Lung (tissue), 12 donors: Measurements from ENCODE around the gene TCHP. TPM values are rescaled to one million over a fixed set of nuclear protein-coding genes. Genes with fewer than 3 reads are reported as not detected.

Experiments used
- ATAC-seq: fragments of 200-7000 bp; cut with Tn5 transposase; one replicate; pipeline ENCODE4 v1.9.1; 2020; ENCODE audit warnings: moderate number of reproducible peaks; ENCODE audit not compliant: insufficient read depth, low FRiP score
- DNase-seq, 3 donors: peaks; one replicate each; pipeline ENCODE4 v3.0.0-alpha.2; 2013 to 2017
- H3K27ac ChIP-seq, 2 donors: one replicate each; pipeline ENCODE4 v1.5.1; 2013; ENCODE audit warnings: mild to moderate bottlenecking in 2 of 2, moderate library complexity in 2 of 2, control low read depth in 1 of 2, inconsistent platforms in 1 of 2, low read depth in 1 of 2, low read length in 1 of 2
- H3K27me3 ChIP-seq, 3 donors: one replicate each; pipeline ENCODE4 v1.5.1; 2013; ENCODE audit warnings: low read length in 2 of 3; ENCODE audit not compliant: control insufficient read depth in 3 of 3, insufficient read depth in 3 of 3
- H3K36me3 ChIP-seq, 4 donors: one replicate each; pipeline ENCODE4 v1.5.1; 2013; ENCODE audit warnings: low read length in 4 of 4, mild to moderate bottlenecking in 1 of 4, moderate library complexity in 1 of 4; ENCODE audit not compliant: control insufficient read depth in 4 of 4, insufficient read depth in 4 of 4
- H3K4me1 ChIP-seq, 5 donors: one replicate each; pipeline ENCODE4 v1.5.1; 2013; ENCODE audit warnings: low read length in 5 of 5, mild to moderate bottlenecking in 2 of 5, moderate library complexity in 1 of 5; ENCODE audit not compliant: control insufficient read depth in 5 of 5, insufficient read depth in 5 of 5
- H3K4me3 ChIP-seq: one replicate; pipeline ENCODE4 v1.5.1; 2013; ENCODE audit warnings: mild to moderate bottlenecking, control low read depth, moderate library complexity
- H3K9ac ChIP-seq, 2 donors: one replicate each; pipeline ENCODE4 v1.5.1; 2013; ENCODE audit warnings: low read length in 2 of 2, control low read depth in 1 of 2; ENCODE audit not compliant: insufficient read depth in 1 of 2
- H3K9me3 ChIP-seq, 4 donors: one replicate each; pipeline ENCODE4 v1.5.1; 2013; ENCODE audit warnings: low read length in 3 of 4, mild to moderate bottlenecking in 1 of 4, moderate library complexity in 1 of 4; ENCODE audit not compliant: control insufficient read depth in 4 of 4, insufficient read depth in 3 of 4
- CTCF ChIP-seq: IDR thresholded peaks from 2 replicates; pipeline ENCODE4 v1.5.1; 2012; ENCODE audit warnings: mild to moderate bottlenecking; ENCODE audit errors: control extremely low read depth, extremely low read depth
- WGBS, 2 donors: extraction: QIAGEN DNeasy Blood & Tissue Kit; methylation state at CpG; one replicate each; pipeline ENCODE4 v1.1.7; 2013; 5-methylcytosine and 5-hydroxymethylcytosine counted together
- polyA plus RNA-seq, 2 donors: library from polyadenylated mRNA; stranded (reverse); fragments of 200-250 nt; gene quantifications; one replicate each; pipeline ENCODE4 v1.2.1, GENCODE V29; 2013
- total RNA-seq, 2 donors: library from RNA; depleted of rRNA in 1 of 2; stranded (reverse); fragments of >200 nt in 1 of 2; gene quantifications; one replicate each; pipeline ENCODE4 v1.2.1, GENCODE V29; 2014 to 2021
- donor health status: control.
- donor health status: control.
- donor health status: Bipolar disorder and iron deficiency.
- donor health status: healthy.
- donor health status: DM: yes; HTN: yes; CAD: no.

TCHP gene
- total and polyA plus RNA-seq, 4 donors = 10.4 to 17.5 (median 12.0) TPM

- H3K9ac ChIP-seq = no peak overlapping the region
- H3K9me3 ChIP-seq = no peaks in the 10 kb centered on the region
- TF ChIP-seq CTCF = no peak
- no peaks in the 10 kb centered on the region for H3K36me3 ChIP-seq
- DNase-seq (no peak), ATAC-seq (no peak)
- peaks cover 0 to 24% (median 9%) of the 10 kb centered on the region in 5 donors for H3K4me1 ChIP-seq
- H3K27ac ChIP-seq = no peak overlapping the region
- 64 to 86% methylated on average over 3 of the region's 3 CpGs for WGBS, 2 donors
- H3K27me3 ChIP-seq = no peaks in the 10 kb centered on the region
- no peak overlapping the region for H3K4me3 ChIP-seq
These were observed 21.8 kb upstream of the TCHP start for GRCh38 chr12:109878247-109878625.

- Histone ChIP-seq H3K4me3 (no peak overlapping the region), H3K4me1 (peaks cover 0 to 24% (median 9%) of the 10 kb centered on the region in 5 donors), H3K9me3 (no peaks in the 10 kb centered on the region), H3K36me3 (no peaks in the 10 kb centered on the region), H3K9ac (peak overlapping the region in 1 of 2 donors; percentile 67), H3K27ac (no peak overlapping the region), H3K27me3 (no peaks in the 10 kb centered on the region)
- TF ChIP-seq CTCF = no peak
- 42 to 64% methylated on average over 7 of the region's 7 CpGs for WGBS, 2 donors
- ATAC-seq (no peak), DNase-seq (no peak)
These were observed 21.3 kb upstream of the TCHP start for GRCh38 chr12:109878749-109879148.

- H3K4me1 ChIP-seq = peaks cover 0 to 24% (median 9%) of the 10 kb centered on the region in 5 donors
- H3K27me3 ChIP-seq = no peaks in the 10 kb centered on the region
- peak overlapping the region in 1 of 2 donors; percentile 92 for H3K27ac ChIP-seq
- no peak for TF ChIP-seq CTCF
- ATAC-seq = no peak
- WGBS, 2 donors = 6 to 11% methylated on average over 13 of the region's 13 CpGs
- no peaks in the 10 kb centered on the region for H3K9me3 ChIP-seq
- H3K9ac ChIP-seq = peak overlapping the region; percentile 65 to 67
- H3K4me3 ChIP-seq = peak overlapping the region; percentile 94
- H3K36me3 ChIP-seq = no peaks in the 10 kb centered on the region
- DNase-seq = peak; percentile 49 to 67 (median 63)
These were observed 20.6 kb upstream of the TCHP start for GRCh38 chr12:109879351-109880042.
